Measurements from ENCODE around the gene PHF5A.
"Not testable (repeated sequence)": the region's sequence is repeated elsewhere in the genome, so short reads cannot be mapped to it uniquely, and the experiment has no call there.

PHF5A gene

GRCh38 chr22:41447435-41448188, 20.9 kb downstream of the PHF5A start:
- DNase-seq (ENCODE audit: low read depth in 3 of 3), result peak; percentile 34 to 63 (median 35)

- peak; percentile 89 to 93 (median 89) for DNase-seq (ENCODE audit: low read depth in 3 of 3)
Observed at GRCh38 chr22:41446639-41447434, 21.7 kb downstream of the PHF5A start, which contains the start of gene TOB2. Gene TOB2 (minus strand): TSS chr22:41446801. CDS start chr22:41437345, 9,456 bp downstream.

GRCh38 chr22:41446057-41446501, 22.4 kb downstream of the PHF5A start:
- peak in 1 of 3 experiments; percentile 16 for DNase-seq (ENCODE audit: low read depth in 3 of 3)

GRCh38 chr22:41445129-41446056, 23.1 kb downstream of the PHF5A start:
- peak in 1 of 3 experiments; percentile 21 for DNase-seq (ENCODE audit: low read depth in 3 of 3)

- DNase-seq (ENCODE audit: low read depth in 3 of 3), result peak; percentile 73 to 87 (median 73)
Observed at GRCh38 chr22:41444360-41445128, 23.9 kb downstream of the PHF5A start.

GRCh38 chr22:41442240-41442792, 26.2 kb downstream of the PHF5A start:
- no peak for DNase-seq (ENCODE audit: low read depth in 3 of 3)

GRCh38 chr22:41440511-41440910, 28.0 kb downstream of the PHF5A start:
- not testable (repeated sequence) for DNase-seq (ENCODE audit: low read depth in 3 of 3)

- no peak for DNase-seq (ENCODE audit: low read depth in 3 of 3)
Observed at GRCh38 chr22:41437198-41437597, 31.3 kb downstream of the PHF5A start.

- no peak for DNase-seq (ENCODE audit: low read depth in 3 of 3)
Observed at GRCh38 chr22:41436322-41437113, 32.0 kb downstream of the PHF5A start.

GRCh38 chr22:41435560-41435959, 32.9 kb downstream of the PHF5A start:
- no peak for DNase-seq (ENCODE audit: low read depth in 3 of 3)

- DNase-seq (ENCODE audit: low read depth in 3 of 3), result not testable (repeated sequence)
Observed at GRCh38 chr22:41434361-41435003, 34.0 kb downstream of the PHF5A start.

- DNase-seq (ENCODE audit: low read depth in 3 of 3), result not testable (repeated sequence)
Observed at GRCh38 chr22:41433480-41433879, 35.0 kb downstream of the PHF5A start.

GRCh38 chr22:41431656-41432055, 36.8 kb downstream of the PHF5A start:
- no peak for DNase-seq (ENCODE audit: low read depth in 3 of 3)

- no peak for DNase-seq (ENCODE audit: low read depth in 3 of 3)
Observed at GRCh38 chr22:41429951-41430332, 38.5 kb downstream of the PHF5A start.

- DNase-seq (ENCODE audit: low read depth in 3 of 3), result no peak
Observed at GRCh38 chr22:41429232-41429950, 39.1 kb downstream of the PHF5A start.

- peak in 1 of 3 experiments; percentile 15 for DNase-seq (ENCODE audit: low read depth in 3 of 3)
Observed at GRCh38 chr22:41425660-41426365, 42.7 kb downstream of the PHF5A start.

GRCh38 chr22:41418717-41419116, 49.8 kb downstream of the PHF5A start:
- no peak for DNase-seq (ENCODE audit: low read depth in 3 of 3)
